ENCODE measurements around the gene SSTR4.
"Not testable (repeated sequence)": the region's sequence is repeated elsewhere in the genome, so short reads cannot be mapped to it uniquely, and the experiment has no call there.

Gene SSTR4

GRCh38 chr20:23018432-23018831 lies 16.7 kb upstream of the SSTR4 start:
- DNase-seq (ENCODE audit: low read depth in 2 of 2, low spot score in 1 of 2): no peak

GRCh38 chr20:23018941-23019340 lies 16.2 kb upstream of the SSTR4 start:
- no peak for DNase-seq (ENCODE audit: low read depth in 2 of 2, low spot score in 1 of 2)

GRCh38 chr20:23019403-23019802 lies 15.7 kb upstream of the SSTR4 start:
- no peak for DNase-seq (ENCODE audit: low read depth in 2 of 2, low spot score in 1 of 2)

GRCh38 chr20:23020230-23021018 lies 14.7 kb upstream of the SSTR4 start:
- DNase-seq (ENCODE audit: low read depth in 2 of 2, low spot score in 1 of 2): no peak

- no peak for DNase-seq (ENCODE audit: low read depth in 2 of 2, low spot score in 1 of 2)
These were observed 13.6 kb upstream of the SSTR4 start for GRCh38 chr20:23021541-23021940.

- DNase-seq (ENCODE audit: low read depth in 2 of 2, low spot score in 1 of 2): no peak
These were observed 13.2 kb upstream of the SSTR4 start for GRCh38 chr20:23021951-23022350.

GRCh38 chr20:23022849-23023248 lies 12.3 kb upstream of the SSTR4 start:
- no peak for DNase-seq (ENCODE audit: low read depth in 2 of 2, low spot score in 1 of 2)

- DNase-seq (ENCODE audit: low read depth in 2 of 2, low spot score in 1 of 2): no peak
These were observed 11.4 kb upstream of the SSTR4 start for GRCh38 chr20:23023621-23024177.

GRCh38 chr20:23024701-23025100 lies 10.4 kb upstream of the SSTR4 start:
- DNase-seq (ENCODE audit: low read depth in 2 of 2, low spot score in 1 of 2): no peak

- DNase-seq (ENCODE audit: low read depth in 2 of 2, low spot score in 1 of 2): not testable (repeated sequence)
These were observed 9.6 kb upstream of the SSTR4 start for GRCh38 chr20:23025503-23025902.

GRCh38 chr20:23027721-23028120 lies 7.4 kb upstream of the SSTR4 start:
- DNase-seq (ENCODE audit: low read depth in 2 of 2, low spot score in 1 of 2): no peak

- DNase-seq (ENCODE audit: low read depth in 2 of 2, low spot score in 1 of 2): no peak
These were observed 6.7 kb upstream of the SSTR4 start for GRCh38 chr20:23028392-23028791.

GRCh38 chr20:23029324-23029723 lies 5.8 kb upstream of the SSTR4 start:
- DNase-seq (ENCODE audit: low read depth in 2 of 2, low spot score in 1 of 2): no peak

GRCh38 chr20:23031346-23031745 lies 3.8 kb upstream of the SSTR4 start:
- no peak for DNase-seq (ENCODE audit: low read depth in 2 of 2, low spot score in 1 of 2)

- DNase-seq (ENCODE audit: low read depth in 2 of 2, low spot score in 1 of 2): no peak
These were observed 2.9 kb upstream of the SSTR4 start for GRCh38 chr20:23032056-23032749.

GRCh38 chr20:23032750-23033078 lies 2.4 kb upstream of the SSTR4 start:
- DNase-seq (ENCODE audit: low read depth in 2 of 2, low spot score in 1 of 2): no peak

GRCh38 chr20:23033918-23034317 lies 1.2 kb upstream of the SSTR4 start:
- no peak for DNase-seq (ENCODE audit: low read depth in 2 of 2, low spot score in 1 of 2)

- DNase-seq (ENCODE audit: low read depth in 2 of 2, low spot score in 1 of 2): no peak
These were observed 619 bp downstream of the SSTR4 start for GRCh38 chr20:23035731-23036130.

GRCh38 chr20:23036371-23036770 lies 1.3 kb downstream of the SSTR4 start:
- no peak for DNase-seq (ENCODE audit: low read depth in 2 of 2, low spot score in 1 of 2)

GRCh38 chr20:23037017-23037481 lies 1.9 kb downstream of the SSTR4 start:
- no peak for DNase-seq (ENCODE audit: low read depth in 2 of 2, low spot score in 1 of 2)

- DNase-seq (ENCODE audit: low read depth in 2 of 2, low spot score in 1 of 2): no peak
These were observed 4.2 kb downstream of the SSTR4 start for GRCh38 chr20:23039136-23039875.
